GM10266 (cell line): ENCODE data around the gene MAPK1IP1L.
"Not testable (repeated sequence)": the region's sequence is repeated elsewhere in the genome, so short reads cannot be mapped to it uniquely, and the experiment has no call there.

ENCODE experiments used
- DNase-seq: peaks from one replicate; pipeline ENCODE4 v3.0.0; 2012; ENCODE audit errors: extremely low spot score
- CTCF ChIP-seq: IDR thresholded peaks from 2 replicates; pipeline ENCODE4 v1.5.1; 2012; ENCODE audit warnings: mild to moderate bottlenecking, low read depth; ENCODE audit not compliant: control insufficient read depth, insufficient read depth; ENCODE audit errors: missing control alignments

Gene MAPK1IP1L

GRCh38 chr14:55051423-55052268 lies at the start of gene MAPK1IP1L:
TSS of gene MAPK1IP1L (plus strand) at chr14:55051647. CDS start at chr14:55061684, 10,037 bp downstream.
- TF ChIP-seq CTCF = peak; percentile 99

DNA sequence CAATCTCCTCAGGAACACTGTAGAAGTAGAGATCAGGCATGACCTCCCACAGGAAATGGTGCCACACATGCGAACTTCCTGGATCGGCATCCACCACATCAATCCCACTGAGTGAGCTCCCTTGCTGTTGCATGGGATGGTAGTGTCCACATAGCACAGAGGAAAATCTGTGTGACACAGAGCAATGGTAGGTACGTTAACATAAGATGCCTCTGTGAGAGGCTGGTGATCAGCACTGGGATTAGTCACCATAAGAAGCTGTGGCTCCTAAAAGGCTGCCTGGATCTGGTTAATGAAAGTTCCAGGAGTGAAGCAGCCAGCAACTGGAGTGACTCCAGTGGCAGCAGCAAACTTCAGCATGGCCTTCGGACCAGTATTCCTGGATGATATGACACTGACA lies 46.4 kb upstream of the MAPK1IP1L start:
- DNase-seq = no peak
- TF ChIP-seq CTCF = no peak

More at GRCh38 chr14:55051423-55052268, at the start of gene MAPK1IP1L:
- peak; percentile 96 for DNase-seq

DNA sequence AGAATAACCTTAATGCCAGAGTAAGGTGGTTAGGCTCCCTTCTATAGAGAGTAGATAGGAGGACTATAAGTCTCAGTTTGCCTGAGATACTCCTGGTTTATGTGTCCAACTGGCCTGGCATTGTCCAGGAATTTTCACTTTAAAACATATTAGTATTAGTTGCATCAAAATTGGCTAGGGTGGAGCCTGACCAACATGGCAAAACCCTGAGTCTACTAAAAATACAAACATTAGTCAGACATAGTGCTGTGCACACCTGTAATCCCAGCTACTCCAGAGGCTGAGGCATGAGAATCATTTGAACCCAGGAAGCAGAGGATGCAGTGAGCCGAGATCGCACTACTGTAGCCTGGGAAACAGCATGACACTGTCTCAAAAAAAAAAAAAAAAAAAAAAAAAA lies 36.4 kb upstream of the MAPK1IP1L start:
- DNase-seq = no peak
- no peak for TF ChIP-seq CTCF

- no peak for DNase-seq
- no peak for TF ChIP-seq CTCF
These were observed 31.4 kb upstream of the MAPK1IP1L start for GRCh38 chr14:55019968-55020554.

GRCh38 chr14:55024365-55024764 lies 27.1 kb upstream of the MAPK1IP1L start:
- not testable (repeated sequence) for DNase-seq

DNA sequence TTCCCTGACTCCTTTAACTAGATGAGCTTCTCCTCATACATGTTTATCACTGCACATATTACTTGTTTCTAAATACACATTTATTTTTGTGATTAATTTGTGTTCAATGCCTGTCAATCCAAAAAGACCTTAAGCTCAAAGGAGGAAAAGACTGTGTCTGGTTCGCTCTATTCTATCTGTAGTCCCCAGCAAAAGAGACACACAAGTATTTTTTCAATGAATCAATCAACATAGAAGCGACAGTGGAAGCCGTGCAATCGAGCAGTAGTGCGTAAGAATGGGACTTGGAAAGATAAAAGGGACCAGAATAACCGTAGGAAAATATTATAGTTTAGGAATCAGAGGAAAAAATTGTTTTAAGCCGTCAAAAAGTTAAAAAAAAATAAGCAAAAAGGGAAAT lies 25.5 kb upstream of the MAPK1IP1L start:
- TF ChIP-seq CTCF = no peak
- no peak for DNase-seq

- TF ChIP-seq CTCF = no peak
- DNase-seq = no peak
These were observed 25.0 kb upstream of the MAPK1IP1L start for GRCh38 chr14:55026441-55026792.
